Spleen (tissue), 11 donors: ENCODE results near the gene SLN. TPM values are rescaled to one million over a fixed set of nuclear protein-coding genes. Genes with fewer than 3 reads are reported as not detected.

Source experiments
- DNase-seq: peaks from one replicate; pipeline ENCODE4 v3.0.0-alpha.2; 2020
- H3K27ac ChIP-seq, 8 donors: fragments of 200-600 bp; sonication (generic) in 7 of 8; 1 replicate in 4 of 8; 2 replicates in 4 of 8; pipeline versions ENCODE4 v1.5.0 to v1.8.0; 2016 to 2021; ENCODE audit warnings: inconsistent platforms in 4 of 8, mild to moderate bottlenecking in 4 of 8, moderate library complexity in 1 of 8
- H3K27me3 ChIP-seq, 7 donors: fragments of 200-600 bp; sonication (generic) in 6 of 7; replicated peaks in 1 of 7; 1 replicate in 4 of 7; 2 replicates in 3 of 7; pipeline versions ENCODE4 v1.5.0 to v1.8.0; 2016 to 2021; ENCODE audit warnings: inconsistent platforms in 3 of 7, mild to moderate bottlenecking in 1 of 7
- H3K36me3 ChIP-seq, 6 donors: fragments of 200-600 bp; sonication (generic) in 5 of 6; 1 replicate in 4 of 6; 2 replicates in 2 of 6; pipeline versions ENCODE4 v1.5.0 to v1.8.0; 2016 to 2021; ENCODE audit warnings: inconsistent platforms in 2 of 6
- H3K4me1 ChIP-seq, 6 donors: fragments of 200-600 bp; sonication (generic) in 5 of 6; 1 replicate in 3 of 6; 2 replicates in 3 of 6; pipeline versions ENCODE4 v1.5.0 to v1.8.0; 2016 to 2021; ENCODE audit warnings: inconsistent platforms in 3 of 6
- H3K4me3 ChIP-seq, 8 donors: fragments of 200-600 bp; sonication (generic) in 7 of 8; 1 replicate in 4 of 8; 2 replicates in 4 of 8; pipeline versions ENCODE4 v1.5.0 to v1.8.0; 2016 to 2021; ENCODE audit warnings: inconsistent platforms in 4 of 8, mild to moderate bottlenecking in 4 of 8, moderate library complexity in 2 of 8
- H3K9me3 ChIP-seq, 8 donors: fragments of 200-600 bp; sonication (generic) in 7 of 8; 1 replicate in 4 of 8; 2 replicates in 4 of 8; pipeline versions ENCODE4 v1.5.0 to v1.8.0; 2016 to 2021; ENCODE audit warnings: inconsistent platforms in 4 of 8
- CTCF ChIP-seq, 11 experiments: fragments of 200-600 bp in 7 of 11; fragments of 450-650 bp in 4 of 11; sonication (generic) in 4 of 11; IDR thresholded peaks in 8 of 11; conservative IDR thresholded peaks in 3 of 11; 1 replicate in 7 of 11; 2 replicates in 4 of 11; pipeline versions ENCODE4 v1.4.0 to v1.8.0; 2016 to 2021; ENCODE audit warnings: antibody characterized with exemption in 11 of 11, inconsistent platforms in 4 of 11, mild to moderate bottlenecking in 1 of 11
- POLR2A ChIP-seq, 3 donors: fragments of 450-650 bp; IDR thresholded peaks; one replicate each; pipeline ENCODE4 v1.5.1; 2017; ENCODE audit warnings: antibody characterized with exemption in 3 of 3, mild to moderate bottlenecking in 1 of 3
- POLR2AphosphoS5 ChIP-seq, 3 donors: sonication (generic); formaldehyde crosslinking; IDR thresholded peaks; one replicate each; pipeline ENCODE4 v1.5.1; 2017; ENCODE audit warnings: antibody characterized with exemption in 3 of 3
- WGBS, 5 donors: extraction: QIAGEN DNeasy Blood & Tissue Kit in 3 of 5; methylation state at CpG; one replicate each; pipeline versions ENCODE4 v1.1.5 to v1.1.7; 2013 to 2018; 5-methylcytosine and 5-hydroxymethylcytosine counted together
- intact Hi-C: fragments of 100-400 bp; cut with DNase I; formaldehyde crosslinking; loops from one replicate; pipeline ENCODE4 v1.15.0; 2023; ENCODE audit warnings: low total_unique reads
- polyA plus RNA-seq, 3 donors: library from polyadenylated mRNA; stranded (reverse); fragments of 200-250 nt; gene quantifications; one replicate each; pipeline ENCODE4 v1.2.1, GENCODE V29; 2013
- total RNA-seq, 7 donors: library from RNA; depleted of rRNA in 3 of 7; stranded (reverse); fragments of >200 nt in 3 of 7; fragmentation: NEBNext Ultra II Directional in 4 of 7; extraction: Animal tissue kit (Norgen Biotek cat#: 25700) in 4 of 7; gene quantifications; one replicate each; pipeline versions ENCODE4 v1.1.0 to v1.2.1, GENCODE V29; 2016 to 2021
- donor health status: healthy with polysubstance abuse.
- donor health status: DM: no; HTN: no; CAD: no; lungs with moderate emphysema.
- donor health status: DM: no; HTN: no; CAD: no.
- donor health status: Bipolar disorder and iron deficiency.
- donor health status: healthy.
- donor health status: DM: no; HTN: no; CAD: no.
- donor health status: DM: yes; HTN: yes; CAD: no.

The SLN gene
- total and polyA plus RNA-seq, 10 donors = 0.09 to 0.86 (median 0.48) TPM; not detected in 6

DNA sequence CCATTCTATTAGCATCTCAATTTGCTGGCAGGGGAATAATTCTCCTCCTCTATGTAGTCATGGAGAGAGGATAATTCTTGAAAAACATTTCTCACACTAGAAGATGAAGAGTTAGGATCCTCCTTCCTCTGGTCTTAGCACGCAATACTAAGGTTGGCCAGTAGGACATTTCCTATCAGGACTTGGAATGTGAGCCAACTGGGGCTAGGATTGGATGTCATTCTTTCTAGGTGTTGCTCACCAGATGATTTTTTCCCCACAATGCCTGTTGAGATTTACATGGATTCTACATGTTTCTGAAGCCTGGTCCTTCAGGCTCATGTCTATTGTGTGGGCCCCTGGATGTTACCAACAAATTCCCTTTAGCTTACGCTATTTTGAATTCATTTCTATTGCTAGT is 28.0 kb downstream of the SLN start:
- intact Hi-C loops = loop anchor here (10.0 kb wide), 1 partner anchor 109 kb away; no protein-coding TSS in a partner anchor
- no peak overlapping the region for H3K27ac ChIP-seq
- H3K36me3 ChIP-seq = no peaks in the 10 kb centered on the region
- H3K9me3 ChIP-seq = no peaks in the 10 kb centered on the region
- H3K4me1 ChIP-seq = no peaks in the 10 kb centered on the region
- WGBS, 5 donors = 91 to 95% (median 94%) methylated on average over 2 of the region's 2 CpGs
- no peak for DNase-seq
- no peaks in the 10 kb centered on the region for H3K27me3 ChIP-seq
- H3K4me3 ChIP-seq = no peak overlapping the region
- TF ChIP-seq POLR2A (IDR thresholded peaks at IDR 0.05) (no peak), CTCF (IDR thresholded peaks at IDR 0.05 in 8 of 11, conservative IDR thresholded peaks at IDR 0.05 in 3 of 11) (peak in 1 of 11 experiments; percentile 10)

DNA sequence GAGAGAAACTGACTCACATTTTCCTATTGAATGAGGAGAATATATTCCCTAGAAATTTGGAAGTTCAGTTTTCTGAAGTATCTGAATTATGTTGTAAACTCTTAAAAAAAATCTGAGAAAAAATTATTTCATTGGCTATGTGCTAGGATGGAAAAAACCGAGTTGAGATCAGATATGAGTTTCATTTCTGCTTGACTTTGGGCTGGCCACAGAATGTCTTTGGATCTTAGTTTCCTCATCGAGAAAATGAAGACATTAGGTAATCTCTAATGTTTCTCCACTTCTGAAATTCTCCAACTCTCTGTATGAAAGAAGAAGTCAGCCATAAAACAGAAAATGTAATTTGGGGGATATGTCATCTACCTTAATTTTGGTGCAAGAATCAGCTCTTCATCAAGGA is 28.8 kb downstream of the SLN start:
- no peaks in the 10 kb centered on the region for H3K36me3 ChIP-seq
- WGBS, 5 donors = 68 to 76% (median 73%) methylated on average over 2 of the region's 2 CpGs
- no peak for DNase-seq
- H3K27ac ChIP-seq = peak overlapping the region in 1 of 8 donors; percentile 31
- TF ChIP-seq CTCF (IDR thresholded peaks at IDR 0.05 in 8 of 11, conservative IDR thresholded peaks at IDR 0.05 in 3 of 11) = no peak
- TF ChIP-seq POLR2AphosphoS5 (IDR thresholded peaks at IDR 0.05) = no peak
- no peak for TF ChIP-seq POLR2A (IDR thresholded peaks at IDR 0.05)
- no peaks in the 10 kb centered on the region for H3K4me1 ChIP-seq
- H3K4me3 ChIP-seq = no peak overlapping the region
- intact Hi-C loops = loop anchor here (10.0 kb wide), 1 partner anchor 108 kb away; no protein-coding TSS in a partner anchor
- H3K27me3 ChIP-seq = no peaks in the 10 kb centered on the region
- no peaks in the 10 kb centered on the region for H3K9me3 ChIP-seq

DNA sequence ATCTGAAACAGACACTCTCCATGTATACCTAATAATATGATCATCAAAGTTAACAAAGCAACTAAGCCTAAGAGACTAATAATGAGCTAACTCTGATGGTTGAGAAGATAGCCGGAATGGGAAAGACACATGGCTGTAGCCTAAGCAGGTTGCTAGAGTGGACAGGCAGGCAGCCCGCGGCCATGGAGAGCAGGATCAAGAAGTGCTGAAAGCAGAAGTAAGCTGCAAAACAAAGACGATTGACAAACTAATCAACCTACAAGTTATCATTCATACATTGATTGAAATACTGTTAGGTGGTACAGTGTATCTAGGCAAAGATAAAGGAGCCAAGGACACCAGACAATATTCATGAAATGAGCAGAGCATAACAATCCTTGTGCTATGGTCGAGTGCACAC is 29.3 kb downstream of the SLN start:
- intact Hi-C loops = loop anchor here (10.0 kb wide), 1 partner anchor 108 kb away; no protein-coding TSS in a partner anchor
- TF ChIP-seq CTCF (IDR thresholded peaks at IDR 0.05 in 8 of 11, conservative IDR thresholded peaks at IDR 0.05 in 3 of 11) (no peak), POLR2A (IDR thresholded peaks at IDR 0.05) (no peak), POLR2AphosphoS5 (IDR thresholded peaks at IDR 0.05) (no peak)
- H3K9me3 ChIP-seq = no peaks in the 10 kb centered on the region
- no peak for DNase-seq
- H3K27ac ChIP-seq = peak overlapping the region in 1 of 8 donors; percentile 31
- no peaks in the 10 kb centered on the region for H3K4me1 ChIP-seq
- H3K4me3 ChIP-seq = no peak overlapping the region
- 76 to 87% (median 82%) methylated on average over 5 of the region's 5 CpGs for WGBS, 5 donors
- H3K36me3 ChIP-seq = no peaks in the 10 kb centered on the region
- no peaks in the 10 kb centered on the region for H3K27me3 ChIP-seq

DNA sequence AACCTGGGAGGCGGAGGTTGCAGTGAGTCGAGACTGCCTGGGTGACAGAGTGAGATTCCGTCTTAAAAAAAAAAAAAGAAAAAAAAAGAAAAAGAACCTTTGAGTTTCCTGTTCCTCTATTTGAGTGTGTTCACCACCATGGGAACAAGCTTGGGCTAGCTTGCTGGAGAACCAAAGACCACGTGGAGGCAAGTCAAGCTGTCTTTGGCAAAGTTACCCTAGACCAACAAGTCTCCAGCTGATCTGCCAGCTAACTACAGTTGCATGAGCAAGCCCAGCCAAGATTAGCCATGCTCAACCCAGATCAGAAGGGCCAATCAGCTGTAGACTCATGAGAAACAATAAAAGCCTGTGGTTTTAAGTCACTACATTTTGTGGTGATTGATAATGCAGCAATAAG is 29.7 kb downstream of the SLN start:
- Histone ChIP-seq H3K27me3 (no peaks in the 10 kb centered on the region), H3K4me3 (no peak overlapping the region), H3K9me3 (no peaks in the 10 kb centered on the region), H3K4me1 (no peaks in the 10 kb centered on the region), H3K27ac (no peak overlapping the region), H3K36me3 (no peaks in the 10 kb centered on the region)
- 71 to 77% (median 74%) methylated on average over 4 of the region's 4 CpGs for WGBS, 5 donors
- intact Hi-C loops = loop anchor here (10.0 kb wide), 1 partner anchor 107 kb away; no protein-coding TSS in a partner anchor
- no peak for TF ChIP-seq POLR2A (IDR thresholded peaks at IDR 0.05)
- TF ChIP-seq CTCF (IDR thresholded peaks at IDR 0.05 in 8 of 11, conservative IDR thresholded peaks at IDR 0.05 in 3 of 11) = no peak
- no peak for TF ChIP-seq POLR2AphosphoS5 (IDR thresholded peaks at IDR 0.05)
- DNase-seq = no peak
